Ishikawa (cell line): ENCODE measurements around the gene FRMD4B.

Source experiments
- CEBPB ChIP-seq: IDR thresholded peaks from 2 replicates; pipeline ENCODE4 v1.6.1; 2012
- CREB1 ChIP-seq: IDR thresholded peaks from 2 replicates; pipeline ENCODE4 v1.6.1; 2012; ENCODE audit warnings: low read depth
- EGR1 ChIP-seq: IDR thresholded peaks from 2 replicates; pipeline ENCODE4 v1.6.1; 2012
- EP300 ChIP-seq: IDR thresholded peaks from 2 replicates; pipeline ENCODE4 v1.6.1; 2012; ENCODE audit warnings: borderline replicate concordance
- NFIC ChIP-seq: IDR thresholded peaks from 2 replicates; pipeline ENCODE4 v1.6.1; 2012
- RAD21 ChIP-seq: IDR thresholded peaks from 2 replicates; pipeline ENCODE4 v1.6.1; 2012; ENCODE audit warnings: low read depth
- TAF1 ChIP-seq: IDR thresholded peaks from 2 replicates; pipeline ENCODE4 v1.6.1; 2012; ENCODE audit warnings: low read depth, mild to moderate bottlenecking
- TCF12 ChIP-seq: IDR thresholded peaks from 2 replicates; pipeline ENCODE4 v1.6.1; 2012; ENCODE audit warnings: low read depth
- TEAD4 ChIP-seq: IDR thresholded peaks from 2 replicates; pipeline ENCODE4 v1.6.1; 2012
- YY1 ChIP-seq: IDR thresholded peaks from 2 replicates; pipeline ENCODE4 v1.6.1; 2012; ENCODE audit warnings: low read depth
- TF ChIP-seq, protein P1 (sequence below): IDR thresholded peaks from 2 replicates; pipeline ENCODE4 v1.6.1; 2012; ENCODE audit warnings: low read depth, mild to moderate bottlenecking
- TF ChIP-seq, protein P2 (sequence below): IDR thresholded peaks from 2 replicates; pipeline ENCODE4 v1.6.1; 2012
- TF ChIP-seq, protein P3 (sequence below): IDR thresholded peaks from 2 replicates; pipeline ENCODE4 v1.6.1; 2012

DNA sequence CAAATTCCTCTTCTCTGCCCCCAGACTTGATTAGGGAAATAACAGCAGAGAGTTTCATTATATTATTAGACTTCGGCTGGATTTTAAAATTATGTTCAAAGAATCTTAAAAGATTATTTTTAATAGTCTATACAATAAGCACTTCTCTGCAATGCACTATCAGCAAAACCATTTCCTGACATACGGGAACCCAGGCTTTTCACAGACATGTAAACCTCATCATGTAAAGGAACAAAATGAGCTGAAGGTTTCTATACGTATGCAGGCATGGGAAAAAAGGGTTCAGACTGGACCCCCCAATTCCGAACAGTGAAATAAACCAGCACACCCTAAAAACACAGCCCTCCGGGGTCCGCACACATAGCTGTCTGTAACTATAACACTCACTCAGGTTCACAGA is 185.9 kb downstream of the FRMD4B start:
- TF ChIP-seq TEAD4 (no peak), RAD21 (no peak), EP300 (no peak), CREB1 (no peak), NFIC (no peak), TCF12 (no peak), YY1 (no peak), CEBPB (no peak), TAF1 (no peak), EGR1 (no peak)
- TF ChIP-seq, protein P1, sequence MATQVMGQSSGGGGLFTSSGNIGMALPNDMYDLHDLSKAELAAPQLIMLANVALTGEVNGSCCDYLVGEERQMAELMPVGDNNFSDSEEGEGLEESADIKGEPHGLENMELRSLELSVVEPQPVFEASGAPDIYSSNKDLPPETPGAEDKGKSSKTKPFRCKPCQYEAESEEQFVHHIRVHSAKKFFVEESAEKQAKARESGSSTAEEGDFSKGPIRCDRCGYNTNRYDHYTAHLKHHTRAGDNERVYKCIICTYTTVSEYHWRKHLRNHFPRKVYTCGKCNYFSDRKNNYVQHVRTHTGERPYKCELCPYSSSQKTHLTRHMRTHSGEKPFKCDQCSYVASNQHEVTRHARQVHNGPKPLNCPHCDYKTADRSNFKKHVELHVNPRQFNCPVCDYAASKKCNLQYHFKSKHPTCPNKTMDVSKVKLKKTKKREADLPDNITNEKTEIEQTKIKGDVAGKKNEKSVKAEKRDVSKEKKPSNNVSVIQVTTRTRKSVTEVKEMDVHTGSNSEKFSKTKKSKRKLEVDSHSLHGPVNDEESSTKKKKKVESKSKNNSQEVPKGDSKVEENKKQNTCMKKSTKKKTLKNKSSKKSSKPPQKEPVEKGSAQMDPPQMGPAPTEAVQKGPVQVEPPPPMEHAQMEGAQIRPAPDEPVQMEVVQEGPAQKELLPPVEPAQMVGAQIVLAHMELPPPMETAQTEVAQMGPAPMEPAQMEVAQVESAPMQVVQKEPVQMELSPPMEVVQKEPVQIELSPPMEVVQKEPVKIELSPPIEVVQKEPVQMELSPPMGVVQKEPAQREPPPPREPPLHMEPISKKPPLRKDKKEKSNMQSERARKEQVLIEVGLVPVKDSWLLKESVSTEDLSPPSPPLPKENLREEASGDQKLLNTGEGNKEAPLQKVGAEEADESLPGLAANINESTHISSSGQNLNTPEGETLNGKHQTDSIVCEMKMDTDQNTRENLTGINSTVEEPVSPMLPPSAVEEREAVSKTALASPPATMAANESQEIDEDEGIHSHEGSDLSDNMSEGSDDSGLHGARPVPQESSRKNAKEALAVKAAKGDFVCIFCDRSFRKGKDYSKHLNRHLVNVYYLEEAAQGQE = no peak
- TF ChIP-seq, protein P2, sequence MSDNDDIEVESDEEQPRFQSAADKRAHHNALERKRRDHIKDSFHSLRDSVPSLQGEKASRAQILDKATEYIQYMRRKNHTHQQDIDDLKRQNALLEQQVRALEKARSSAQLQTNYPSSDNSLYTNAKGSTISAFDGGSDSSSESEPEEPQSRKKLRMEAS = no peak
- TF ChIP-seq, protein P3, sequence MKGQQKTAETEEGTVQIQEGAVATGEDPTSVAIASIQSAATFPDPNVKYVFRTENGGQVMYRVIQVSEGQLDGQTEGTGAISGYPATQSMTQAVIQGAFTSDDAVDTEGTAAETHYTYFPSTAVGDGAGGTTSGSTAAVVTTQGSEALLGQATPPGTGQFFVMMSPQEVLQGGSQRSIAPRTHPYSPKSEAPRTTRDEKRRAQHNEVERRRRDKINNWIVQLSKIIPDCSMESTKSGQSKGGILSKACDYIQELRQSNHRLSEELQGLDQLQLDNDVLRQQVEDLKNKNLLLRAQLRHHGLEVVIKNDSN = no peak
